C4-2B (cell line): ENCODE data around the gene CPTP.

Experiments used
- CTCF ChIP-seq: fragments of 450-650 bp; conservative IDR thresholded peaks from 2 replicates; pipeline ENCODE4 v1.5.1; 2017; ENCODE audit warnings: mild to moderate bottlenecking
- ZFX ChIP-seq: fragments of 450-650 bp; IDR thresholded peaks from 2 replicates; pipeline ENCODE4 v1.6.1; 2017

GRCh38 chr1:1279028-1279427, 45.6 kb upstream of the CPTP start:
- TF ChIP-seq CTCF (no peak), ZFX (no peak)
